HepG2 (cell line): ENCODE data around the gene CYSTM1. TPM values are rescaled to one million over a fixed set of nuclear protein-coding genes. Genes with fewer than 3 reads are reported as not detected.
A peak's percentile ranks its signal among the peaks of the same experiment; 100 is the strongest.

Source experiments
- ERF ChIP-seq: IDR thresholded peaks from 2 replicates; pipeline ENCODE4 v1.6.1; 2018; ENCODE audit warnings: missing biosample characterization, missing genetic modification reagents
- FOXC1 ChIP-seq: sonication (generic); formaldehyde crosslinking; IDR thresholded peaks from 2 replicates; pipeline ENCODE4 v1.8.0; 2022; ENCODE audit warnings: mild to moderate bottlenecking, missing genetic modification reagents, borderline replicate concordance
- FOXO1 ChIP-seq: sonication (generic); formaldehyde crosslinking; IDR thresholded peaks from 2 replicates; pipeline ENCODE4 v1.4.0; 2020; ENCODE audit warnings: missing genetic modification reagents
- HOXA9 ChIP-seq: sonication (generic); formaldehyde crosslinking; IDR thresholded peaks from 2 replicates; pipeline ENCODE4 v1.8.1; 2022; ENCODE audit warnings: missing genetic modification reagents, mild to moderate bottlenecking, moderate library complexity, borderline replicate concordance
- MEF2D ChIP-seq: sonication (generic); formaldehyde crosslinking; IDR thresholded peaks from 2 replicates; pipeline ENCODE4 v1.5.1; 2020; ENCODE audit warnings: mild to moderate bottlenecking, missing genetic modification reagents
- RAD21 ChIP-seq: fragments of 450-650 bp; formaldehyde crosslinking; IDR thresholded peaks from 2 replicates; pipeline ENCODE4 v1.5.0; 2020; ENCODE audit warnings: mild to moderate bottlenecking
- RFX5 ChIP-seq: IDR thresholded peaks from 2 replicates; pipeline ENCODE4 v1.6.1; 2011; ENCODE audit warnings: low read depth, low read length, improper control_type of control experiment
- RORA ChIP-seq: sonication (generic); formaldehyde crosslinking; IDR thresholded peaks from 2 replicates; pipeline ENCODE4 v1.5.0; 2020; ENCODE audit warnings: mild to moderate bottlenecking, missing genetic modification reagents, moderate library complexity
- SMARCE1 ChIP-seq: fragments of 450-650 bp; IDR thresholded peaks from 2 replicates; pipeline ENCODE4 v1.6.1; 2017; ENCODE audit warnings: borderline replicate concordance
- ZNF337 ChIP-seq: sonication (generic); formaldehyde crosslinking; IDR thresholded peaks from 2 replicates; pipeline ENCODE4 v1.5.1; 2020; ENCODE audit warnings: missing genetic modification reagents, low read depth, mild to moderate bottlenecking, borderline replicate concordance
- ZNF615 ChIP-seq: sonication (generic); formaldehyde crosslinking; IDR thresholded peaks from 2 replicates; pipeline ENCODE4 v1.5.0; 2020; ENCODE audit warnings: mild to moderate bottlenecking, missing genetic modification reagents, borderline replicate concordance
- ZNF749 ChIP-seq: sonication (generic); formaldehyde crosslinking; IDR thresholded peaks from 2 replicates; pipeline ENCODE4 v1.8.0; 2022; ENCODE audit warnings: mild to moderate bottlenecking, missing genetic modification reagents, moderate library complexity, borderline replicate concordance
- ZSCAN22 ChIP-seq: sonication (generic); formaldehyde crosslinking; IDR thresholded peaks from 2 replicates; pipeline ENCODE4 v1.4.0; 2020; ENCODE audit warnings: mild to moderate bottlenecking, missing genetic modification reagents
- polyA plus RNA-seq, 8 experiments: library from polyadenylated mRNA; depleted of rRNA in 3 of 8; stranded (reverse) in 7 of 8; unstranded in 1 of 8; fragments of >200 nt; fragmentation: Illumina TruSeq in 4 of 8; extraction: Trizol in 4 of 8; gene quantifications; 2 replicates each; pipeline versions ENCODE4 v1.2.1 to v1.2.3, GENCODE V29; 2011 to 2016; ENCODE audit warnings: low read depth in 4 of 8, missing spikeins in 1 of 8, mixed read lengths in 1 of 8; ENCODE audit not compliant: insufficient read depth in 1 of 8
- total RNA-seq, 5 experiments: library from RNA; depleted of rRNA; stranded (reverse); fragments of >200 nt; fragmentation: Illumina TruSeq; extraction: Trizol; gene quantifications; 2 replicates each; pipeline ENCODE4 v1.2.3, GENCODE V29; 2016; ENCODE audit warnings: low read depth in 1 of 5
- TF ChIP-seq, protein P1 (sequence below): sonication (generic); formaldehyde crosslinking; IDR thresholded peaks from 2 replicates; pipeline ENCODE4 v1.4.0; 2020; ENCODE audit warnings: missing genetic modification reagents, mild to moderate bottlenecking, borderline replicate concordance
- TF ChIP-seq, protein P2 (sequence below), 2 experiments: fragments of 450-650 bp in 1 of 2; sonication (generic) in 1 of 2; formaldehyde crosslinking in 1 of 2; IDR thresholded peaks; 2 replicates each; pipeline versions ENCODE4 v1.6.1 to v1.8.0; 2016 to 2022; ENCODE audit warnings: antibody characterized with exemption in 1 of 2, mild to moderate bottlenecking in 1 of 2, missing genetic modification reagents in 1 of 2
- TF ChIP-seq, protein P3 (sequence below): sonication (generic); formaldehyde crosslinking; IDR thresholded peaks from 2 replicates; pipeline ENCODE4 v1.4.0; 2020; ENCODE audit warnings: mild to moderate bottlenecking, missing genetic modification reagents

The CYSTM1 gene
- total and polyA plus RNA-seq, 2 of the 13 experiments (the other 11 are each of a cell fraction or from before 2014, with no cell fraction given) = 40.0 to 73.4 TPM

DNA sequence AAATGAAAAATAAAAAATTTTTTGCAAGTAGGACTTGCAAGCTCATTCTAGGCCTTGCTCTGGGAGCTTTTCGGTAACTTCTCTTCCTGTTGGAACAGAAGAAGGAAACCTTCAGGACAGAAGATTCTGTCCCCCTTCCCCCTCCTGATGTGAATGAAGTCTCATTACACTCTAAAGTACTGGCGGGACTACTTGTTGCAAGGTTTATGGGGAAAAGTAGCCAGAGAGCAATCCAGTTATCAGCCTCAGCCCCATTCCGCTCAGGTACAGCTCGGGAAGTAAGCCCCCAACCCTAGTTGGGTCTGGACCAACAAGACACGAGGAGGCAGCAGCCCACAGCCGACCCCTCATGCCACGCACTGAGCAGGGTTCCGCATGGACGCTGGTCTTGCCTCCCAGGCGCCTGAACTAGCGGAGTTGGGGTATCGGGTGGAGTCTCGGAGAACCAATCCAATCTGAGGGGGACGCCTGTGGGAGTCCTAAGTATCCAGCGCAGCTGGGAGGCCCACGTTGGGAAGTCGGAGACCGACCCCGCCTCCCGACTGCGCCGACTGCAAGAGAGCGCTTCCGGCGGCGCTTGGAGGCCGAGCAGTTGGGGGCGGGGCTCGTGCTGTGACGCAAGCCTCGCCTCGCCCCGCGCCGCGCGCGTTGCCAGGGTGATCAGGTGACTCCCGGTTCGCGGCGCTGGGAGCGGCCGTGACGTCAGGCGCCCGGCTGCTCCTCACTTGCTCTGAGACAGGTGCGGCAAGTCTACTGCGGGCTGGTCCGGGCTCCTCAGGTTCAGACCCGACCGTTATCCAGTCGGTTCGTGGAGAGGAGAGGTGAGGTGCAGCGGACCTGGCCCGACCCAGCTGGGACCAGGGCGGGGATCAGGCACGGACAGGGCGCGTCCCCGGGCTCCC lies at the start of gene CYSTM1 (continued):
- TF ChIP-seq, protein P1, sequence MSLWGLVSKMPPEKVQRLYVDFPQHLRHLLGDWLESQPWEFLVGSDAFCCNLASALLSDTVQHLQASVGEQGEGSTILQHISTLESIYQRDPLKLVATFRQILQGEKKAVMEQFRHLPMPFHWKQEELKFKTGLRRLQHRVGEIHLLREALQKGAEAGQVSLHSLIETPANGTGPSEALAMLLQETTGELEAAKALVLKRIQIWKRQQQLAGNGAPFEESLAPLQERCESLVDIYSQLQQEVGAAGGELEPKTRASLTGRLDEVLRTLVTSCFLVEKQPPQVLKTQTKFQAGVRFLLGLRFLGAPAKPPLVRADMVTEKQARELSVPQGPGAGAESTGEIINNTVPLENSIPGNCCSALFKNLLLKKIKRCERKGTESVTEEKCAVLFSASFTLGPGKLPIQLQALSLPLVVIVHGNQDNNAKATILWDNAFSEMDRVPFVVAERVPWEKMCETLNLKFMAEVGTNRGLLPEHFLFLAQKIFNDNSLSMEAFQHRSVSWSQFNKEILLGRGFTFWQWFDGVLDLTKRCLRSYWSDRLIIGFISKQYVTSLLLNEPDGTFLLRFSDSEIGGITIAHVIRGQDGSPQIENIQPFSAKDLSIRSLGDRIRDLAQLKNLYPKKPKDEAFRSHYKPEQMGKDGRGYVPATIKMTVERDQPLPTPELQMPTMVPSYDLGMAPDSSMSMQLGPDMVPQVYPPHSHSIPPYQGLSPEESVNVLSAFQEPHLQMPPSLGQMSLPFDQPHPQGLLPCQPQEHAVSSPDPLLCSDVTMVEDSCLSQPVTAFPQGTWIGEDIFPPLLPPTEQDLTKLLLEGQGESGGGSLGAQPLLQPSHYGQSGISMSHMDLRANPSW (CRISPR knock-in tag) = no peak
- TF ChIP-seq MEF2D (CRISPR knock-in tag) = peak; percentile 46; the same call in 1 of the 2 replicates
- TF ChIP-seq ZSCAN22 (CRISPR knock-in tag) = no peak
- no peak for TF ChIP-seq HOXA9 (CRISPR knock-in tag)
- peak; percentile 37; the same call in 1 of the 2 replicates for TF ChIP-seq FOXO1
- TF ChIP-seq, protein P2, sequence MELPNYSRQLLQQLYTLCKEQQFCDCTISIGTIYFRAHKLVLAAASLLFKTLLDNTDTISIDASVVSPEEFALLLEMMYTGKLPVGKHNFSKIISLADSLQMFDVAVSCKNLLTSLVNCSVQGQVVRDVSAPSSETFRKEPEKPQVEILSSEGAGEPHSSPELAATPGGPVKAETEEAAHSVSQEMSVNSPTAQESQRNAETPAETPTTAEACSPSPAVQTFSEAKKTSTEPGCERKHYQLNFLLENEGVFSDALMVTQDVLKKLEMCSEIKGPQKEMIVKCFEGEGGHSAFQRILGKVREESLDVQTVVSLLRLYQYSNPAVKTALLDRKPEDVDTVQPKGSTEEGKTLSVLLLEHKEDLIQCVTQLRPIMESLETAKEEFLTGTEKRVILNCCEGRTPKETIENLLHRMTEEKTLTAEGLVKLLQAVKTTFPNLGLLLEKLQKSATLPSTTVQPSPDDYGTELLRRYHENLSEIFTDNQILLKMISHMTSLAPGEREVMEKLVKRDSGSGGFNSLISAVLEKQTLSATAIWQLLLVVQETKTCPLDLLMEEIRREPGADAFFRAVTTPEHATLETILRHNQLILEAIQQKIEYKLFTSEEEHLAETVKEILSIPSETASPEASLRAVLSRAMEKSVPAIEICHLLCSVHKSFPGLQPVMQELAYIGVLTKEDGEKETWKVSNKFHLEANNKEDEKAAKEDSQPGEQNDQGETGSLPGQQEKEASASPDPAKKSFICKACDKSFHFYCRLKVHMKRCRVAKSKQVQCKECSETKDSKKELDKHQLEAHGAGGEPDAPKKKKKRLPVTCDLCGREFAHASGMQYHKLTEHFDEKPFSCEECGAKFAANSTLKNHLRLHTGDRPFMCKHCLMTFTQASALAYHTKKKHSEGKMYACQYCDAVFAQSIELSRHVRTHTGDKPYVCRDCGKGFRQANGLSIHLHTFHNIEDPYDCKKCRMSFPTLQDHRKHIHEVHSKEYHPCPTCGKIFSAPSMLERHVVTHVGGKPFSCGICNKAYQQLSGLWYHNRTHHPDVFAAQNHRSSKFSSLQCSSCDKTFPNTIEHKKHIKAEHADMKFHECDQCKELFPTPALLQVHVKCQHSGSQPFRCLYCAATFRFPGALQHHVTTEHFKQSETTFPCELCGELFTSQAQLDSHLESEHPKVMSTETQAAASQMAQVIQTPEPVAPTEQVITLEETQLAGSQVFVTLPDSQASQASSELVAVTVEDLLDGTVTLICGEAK (IDR thresholded peaks at IDR 0.05) = no peak
- TF ChIP-seq, protein P2 (CRISPR knock-in tag; IDR thresholded peaks at IDR 0.05) = peak; percentile 74; the same call in 1 of the 2 replicates
- TF ChIP-seq, protein P3, sequence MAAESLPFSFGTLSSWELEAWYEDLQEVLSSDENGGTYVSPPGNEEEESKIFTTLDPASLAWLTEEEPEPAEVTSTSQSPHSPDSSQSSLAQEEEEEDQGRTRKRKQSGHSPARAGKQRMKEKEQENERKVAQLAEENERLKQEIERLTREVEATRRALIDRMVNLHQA = no peak
- TF ChIP-seq ZNF337 (CRISPR knock-in tag) = no peak
- TF ChIP-seq ZNF615 (CRISPR knock-in tag) = no peak
- TF ChIP-seq RFX5 = peak; percentile 33; the same call in 1 of the 2 replicates
- no peak for TF ChIP-seq SMARCE1
- TF ChIP-seq RAD21 (CRISPR knock-in tag) = 0 out of 2 replicates have a peak, but pooled peaks have one; percentile 15
- peak; percentile 51; the same call in 1 of the 2 replicates for TF ChIP-seq ERF
- no peak for TF ChIP-seq ZNF749 (CRISPR knock-in tag)
- no peak for TF ChIP-seq RORA (CRISPR knock-in tag)
- TF ChIP-seq FOXC1 (CRISPR knock-in tag) = peak; percentile 81
